ENCODE data around the gene PAX5. TPM values are rescaled to one million over a fixed set of nuclear protein-coding genes. Genes with fewer than 3 reads are reported as not detected.

PAX5 gene
- total RNA-seq, 6 experiments from 2014 or later: not detected

DNA sequence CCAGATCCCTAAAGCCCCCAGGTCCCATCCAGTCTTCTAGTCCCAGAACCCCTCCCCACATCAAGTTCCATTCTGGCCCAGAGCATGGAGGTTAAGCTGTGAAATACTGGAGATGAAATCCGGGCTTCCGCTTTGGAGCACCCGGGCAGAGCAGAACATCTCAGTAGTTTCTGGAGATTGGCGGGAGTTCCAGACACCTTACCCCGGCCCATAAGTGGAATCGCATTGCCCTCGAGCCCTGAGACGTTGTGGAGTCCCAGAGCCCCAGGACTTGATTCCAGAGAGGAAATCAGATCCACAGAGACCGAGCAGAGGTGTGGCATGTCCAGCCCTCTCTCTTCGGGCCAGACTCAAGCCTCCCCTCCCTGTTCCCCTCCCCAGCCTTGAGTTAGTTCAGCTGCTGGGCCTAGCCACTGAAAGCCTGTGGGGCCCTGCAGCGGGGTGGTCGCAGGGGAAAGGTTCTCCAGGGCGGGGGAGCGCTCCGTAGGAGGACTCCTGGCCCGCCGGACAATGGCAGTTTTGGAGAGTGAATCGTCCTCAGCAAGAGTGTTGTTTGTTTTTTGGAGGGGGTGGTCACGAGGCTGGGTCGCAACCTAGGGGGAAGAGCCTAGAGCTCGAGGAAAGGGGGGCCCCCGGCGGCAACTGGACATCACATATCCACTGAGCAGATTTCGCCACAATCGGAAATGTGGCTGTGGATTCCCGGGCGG lies 1.0 kb upstream of the PAX5 start:
- TF ChIP-seq, protein P1, sequence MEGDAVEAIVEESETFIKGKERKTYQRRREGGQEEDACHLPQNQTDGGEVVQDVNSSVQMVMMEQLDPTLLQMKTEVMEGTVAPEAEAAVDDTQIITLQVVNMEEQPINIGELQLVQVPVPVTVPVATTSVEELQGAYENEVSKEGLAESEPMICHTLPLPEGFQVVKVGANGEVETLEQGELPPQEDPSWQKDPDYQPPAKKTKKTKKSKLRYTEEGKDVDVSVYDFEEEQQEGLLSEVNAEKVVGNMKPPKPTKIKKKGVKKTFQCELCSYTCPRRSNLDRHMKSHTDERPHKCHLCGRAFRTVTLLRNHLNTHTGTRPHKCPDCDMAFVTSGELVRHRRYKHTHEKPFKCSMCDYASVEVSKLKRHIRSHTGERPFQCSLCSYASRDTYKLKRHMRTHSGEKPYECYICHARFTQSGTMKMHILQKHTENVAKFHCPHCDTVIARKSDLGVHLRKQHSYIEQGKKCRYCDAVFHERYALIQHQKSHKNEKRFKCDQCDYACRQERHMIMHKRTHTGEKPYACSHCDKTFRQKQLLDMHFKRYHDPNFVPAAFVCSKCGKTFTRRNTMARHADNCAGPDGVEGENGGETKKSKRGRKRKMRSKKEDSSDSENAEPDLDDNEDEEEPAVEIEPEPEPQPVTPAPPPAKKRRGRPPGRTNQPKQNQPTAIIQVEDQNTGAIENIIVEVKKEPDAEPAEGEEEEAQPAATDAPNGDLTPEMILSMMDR (IDR thresholded peaks at IDR 0.05): no peak
- Mint-ChIP-seq H3K27me3 (ENCODE audit: insufficient read depth) (peaks cover 80% of the 10 kb centered on the region), H3K4me3 (peak overlapping the region; percentile 18), H3K27ac (no peak overlapping the region), H3K9me3 (peaks cover 5% of the 10 kb centered on the region; the same call in 1 of the 2 replicates), H3K4me1 (ENCODE audit: low read depth) (peaks cover 15% of the 10 kb centered on the region), H3K36me3 (ENCODE audit: low read depth) (peaks cover 11% of the 10 kb centered on the region)
- DNase-seq: no peak

- DNase-seq: no peak
- Mint-ChIP-seq H3K4me1 (ENCODE audit: low read depth) (peaks cover 15% of the 10 kb centered on the region), H3K36me3 (ENCODE audit: low read depth) (peaks cover 11% of the 10 kb centered on the region), H3K4me3 (peak overlapping the region; percentile 28; the same call in 1 of the 2 replicates), H3K27me3 (ENCODE audit: insufficient read depth) (peaks cover 78% of the 10 kb centered on the region), H3K27ac (no peak overlapping the region), H3K9me3 (peaks cover 5% of the 10 kb centered on the region; the same call in 1 of the 2 replicates)
- TF ChIP-seq, protein P1 (IDR thresholded peaks at IDR 0.05): peak; percentile 30; the same call in 1 of the 2 replicates
These were observed 353 bp upstream of the PAX5 start for GRCh38 chr9:37034305-37034937.

- peaks cover 5% of the 10 kb centered on the region; the same call in 1 of the 2 replicates for H3K9me3 Mint-ChIP-seq
- H3K36me3 Mint-ChIP-seq (ENCODE audit: low read depth): peaks cover 11% of the 10 kb centered on the region
- DNase-seq: no peak
- TF ChIP-seq, protein P1 (IDR thresholded peaks at IDR 0.05): no peak
- no peak overlapping the region for H3K4me3 Mint-ChIP-seq
- H3K27me3 Mint-ChIP-seq (ENCODE audit: insufficient read depth): peaks cover 78% of the 10 kb centered on the region
- H3K4me1 Mint-ChIP-seq (ENCODE audit: low read depth): peaks cover 15% of the 10 kb centered on the region
- H3K27ac Mint-ChIP-seq: no peak overlapping the region
These were observed 927 bp downstream of the PAX5 start for GRCh38 chr9:37033141-37033540.

DNA sequence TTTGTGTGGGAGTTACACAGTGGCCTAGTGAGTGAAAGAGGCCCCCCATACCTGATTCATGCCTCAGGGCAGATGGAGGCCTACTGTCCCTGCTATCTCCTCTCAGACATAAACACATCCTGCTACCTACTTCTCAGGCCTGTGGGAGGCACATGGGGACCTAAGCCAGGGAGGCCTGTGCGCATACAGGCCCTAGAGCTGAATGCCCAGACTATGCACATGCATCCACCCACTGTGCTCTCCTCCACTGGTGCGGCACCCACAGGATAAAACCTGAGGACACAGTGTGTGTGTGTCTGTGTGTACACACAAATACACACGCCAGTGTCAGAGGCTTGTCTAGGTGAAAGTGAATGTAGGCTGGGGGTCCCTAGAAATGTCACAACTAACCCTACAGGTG lies 1.4 kb downstream of the PAX5 start:
- DNase-seq: no peak
- Mint-ChIP-seq H3K27me3 (ENCODE audit: insufficient read depth) (peaks cover 75% of the 10 kb centered on the region), H3K4me3 (no peak overlapping the region), H3K27ac (no peak overlapping the region), H3K9me3 (peaks cover 5% of the 10 kb centered on the region; the same call in 1 of the 2 replicates), H3K4me1 (ENCODE audit: low read depth) (peaks cover 18% of the 10 kb centered on the region), H3K36me3 (ENCODE audit: low read depth) (peaks cover 13% of the 10 kb centered on the region)
- TF ChIP-seq, protein P1 (IDR thresholded peaks at IDR 0.05): no peak

DNA sequence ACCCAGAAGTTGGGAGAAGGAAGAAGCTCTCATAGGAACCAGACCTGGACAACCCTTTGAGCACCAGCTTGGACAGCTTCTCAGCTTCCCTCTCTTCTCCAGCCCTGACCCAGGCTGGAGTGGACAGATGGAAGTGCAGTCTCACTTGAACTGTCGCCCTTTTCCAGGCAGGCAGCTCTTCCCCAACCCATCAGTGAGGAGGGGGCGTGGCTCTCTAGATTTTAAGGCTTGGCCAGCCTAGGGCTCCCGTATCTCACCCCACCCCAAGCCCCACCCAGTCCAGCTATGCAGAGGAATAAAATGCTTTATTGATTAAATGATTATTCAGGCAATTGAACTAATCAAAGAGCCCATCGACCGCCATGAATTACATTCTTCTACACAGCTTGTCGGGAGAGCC lies 2.2 kb downstream of the PAX5 start:
- H3K27ac Mint-ChIP-seq: no peak overlapping the region
- peaks cover 14% of the 10 kb centered on the region for H3K4me1 Mint-ChIP-seq (ENCODE audit: low read depth)
- TF ChIP-seq, protein P1 (IDR thresholded peaks at IDR 0.05): no peak
- H3K4me3 Mint-ChIP-seq: no peak overlapping the region
- peaks cover 10% of the 10 kb centered on the region for H3K36me3 Mint-ChIP-seq (ENCODE audit: low read depth)
- peaks cover 70% of the 10 kb centered on the region for H3K27me3 Mint-ChIP-seq (ENCODE audit: insufficient read depth)
- no peak for DNase-seq
- peaks cover 5% of the 10 kb centered on the region; the same call in 1 of the 2 replicates for H3K9me3 Mint-ChIP-seq

Measured in HFFc6 (cell line).